MM.1S (cell line): ENCODE results near the gene FAM187B.

Source experiments
- CTCF ChIP-seq: fragments of 300-600 bp; sonication (generic); IDR thresholded peaks from 2 replicates; pipeline ENCODE4 v1.5.1; 2016; ENCODE audit warnings: antibody characterized with exemption, low read length, mixed read lengths
- EZH2 ChIP-seq: fragments of 300-600 bp; sonication (generic); optimal IDR thresholded peaks from 2 replicates; pipeline ENCODE3; 2017; ENCODE audit warnings: low read depth, mild to moderate bottlenecking, antibody characterized with exemption, low read length, mixed read lengths
- EZH2phosphoT487 ChIP-seq: fragments of 300-600 bp; sonication (generic); IDR thresholded peaks from 2 replicates; pipeline ENCODE4 v1.6.1; 2018; ENCODE audit warnings: antibody characterized with exemption, low read length

- TF ChIP-seq CTCF, result no peak
- no peak for TF ChIP-seq EZH2
- TF ChIP-seq EZH2phosphoT487, result no peak
Observed at GRCh38 chr19:35262101-35262761, 33.7 kb upstream of the FAM187B start.
